Hepatocyte (in vitro differentiated cells): ENCODE data around the gene ZBTB8OS. TPM values are rescaled to one million over a fixed set of nuclear protein-coding genes. Genes with fewer than 3 reads are reported as not detected.

ENCODE experiments used
- DNase-seq: peaks from one replicate; pipeline ENCODE4 v3.0.0-alpha.2; 2016; ENCODE audit warnings: low spot score
- H2AFZ ChIP-seq: fragments of 200-600 bp; sonication (generic); 2 replicates; pipeline ENCODE4 v1.6.0; 2016; ENCODE audit warnings: antibody characterized with exemption, mild to moderate bottlenecking
- H3K27ac ChIP-seq: fragments of 200-600 bp; sonication (generic); 2 replicates; pipeline ENCODE4 v1.5.1; 2016; ENCODE audit warnings: mild to moderate bottlenecking
- H3K27me3 ChIP-seq: fragments of 200-600 bp; sonication (generic); 2 replicates; pipeline ENCODE4 v1.6.1; 2016
- H3K36me3 ChIP-seq: fragments of 200-600 bp; sonication (generic); replicated peaks from 2 replicates; pipeline ENCODE4 v1.5.1; 2016; ENCODE audit warnings: low read depth; ENCODE audit not compliant: insufficient read depth
- H3K4me1 ChIP-seq: fragments of 200-600 bp; sonication (generic); 2 replicates; pipeline ENCODE4 v1.5.1; 2016; ENCODE audit warnings: mild to moderate bottlenecking, moderate library complexity; ENCODE audit not compliant: insufficient read depth
- H3K4me2 ChIP-seq: fragments of 200-600 bp; sonication (generic); 2 replicates; pipeline ENCODE4 v1.6.0; 2016
- H3K4me3 ChIP-seq: fragments of 200-600 bp; sonication (generic); 2 replicates; pipeline ENCODE4 v1.5.1; 2016; ENCODE audit warnings: mild to moderate bottlenecking
- H3K79me2 ChIP-seq: fragments of 200-600 bp; sonication (generic); 2 replicates; pipeline ENCODE4 v1.6.0; 2017; ENCODE audit warnings: mild to moderate bottlenecking
- H3K9me2 ChIP-seq: fragments of 200-600 bp; sonication (generic); replicated peaks from 2 replicates; pipeline ENCODE4 v1.6.0; 2017; ENCODE audit warnings: mild to moderate bottlenecking; ENCODE audit not compliant: insufficient read depth
- H3K9me3 ChIP-seq: fragments of 200-600 bp; sonication (generic); 2 replicates; pipeline ENCODE4 v1.5.1; 2016; ENCODE audit warnings: low read depth, mild to moderate bottlenecking
- H4K20me1 ChIP-seq: fragments of 200-600 bp; sonication (generic); 2 replicates; pipeline ENCODE4 v1.6.0; 2016; ENCODE audit warnings: mild to moderate bottlenecking; ENCODE audit not compliant: insufficient read depth, poor library complexity, severe bottlenecking
- EZH2 ChIP-seq: fragments of 200-600 bp; sonication (generic); IDR thresholded peaks from 2 replicates; pipeline ENCODE4 v1.6.1; 2016; ENCODE audit warnings: antibody characterized with exemption, mild to moderate bottlenecking, borderline replicate concordance
- EZH2phosphoT487 ChIP-seq: fragments of 200-600 bp; sonication (generic); IDR thresholded peaks from one replicate; pipeline ENCODE4 v1.6.1; 2018; ENCODE audit warnings: antibody characterized with exemption, mild to moderate bottlenecking, low read depth, moderate library complexity; ENCODE audit not compliant: unreplicated experiment, severe bottlenecking
- WGBS: methylation state at CpG from one replicate; pipeline ENCODE4 v1.1.6; 2016; ENCODE audit warnings: low lambda C conversion rate; ENCODE audit errors: missing lambda C conversion rate; 5-methylcytosine and 5-hydroxymethylcytosine counted together
- polyA plus RNA-seq: library from polyadenylated mRNA; unstranded; fragments of >200 nt; fragmentation: Nextera tagmentation; extraction: Ambion mirVana; gene quantifications from 2 replicates; pipeline ENCODE4 v1.2.1, GENCODE V29; 2016
- total RNA-seq: library from RNA; depleted of rRNA; stranded (reverse); fragments of >200 nt; gene quantifications from 2 replicates; pipeline ENCODE4 v1.2.3, GENCODE V29; 2014
- TF ChIP-seq, protein P1 (sequence below): fragments of 200-600 bp; sonication (generic); IDR thresholded peaks from 2 replicates; pipeline ENCODE4 v1.5.1; 2016; ENCODE audit warnings: antibody characterized with exemption, mild to moderate bottlenecking; ENCODE audit not compliant: poor library complexity

Gene ZBTB8OS
- total and polyA plus RNA-seq, 2 experiments from 2014 or later: 62.7 to 65.1 TPM

DNA sequence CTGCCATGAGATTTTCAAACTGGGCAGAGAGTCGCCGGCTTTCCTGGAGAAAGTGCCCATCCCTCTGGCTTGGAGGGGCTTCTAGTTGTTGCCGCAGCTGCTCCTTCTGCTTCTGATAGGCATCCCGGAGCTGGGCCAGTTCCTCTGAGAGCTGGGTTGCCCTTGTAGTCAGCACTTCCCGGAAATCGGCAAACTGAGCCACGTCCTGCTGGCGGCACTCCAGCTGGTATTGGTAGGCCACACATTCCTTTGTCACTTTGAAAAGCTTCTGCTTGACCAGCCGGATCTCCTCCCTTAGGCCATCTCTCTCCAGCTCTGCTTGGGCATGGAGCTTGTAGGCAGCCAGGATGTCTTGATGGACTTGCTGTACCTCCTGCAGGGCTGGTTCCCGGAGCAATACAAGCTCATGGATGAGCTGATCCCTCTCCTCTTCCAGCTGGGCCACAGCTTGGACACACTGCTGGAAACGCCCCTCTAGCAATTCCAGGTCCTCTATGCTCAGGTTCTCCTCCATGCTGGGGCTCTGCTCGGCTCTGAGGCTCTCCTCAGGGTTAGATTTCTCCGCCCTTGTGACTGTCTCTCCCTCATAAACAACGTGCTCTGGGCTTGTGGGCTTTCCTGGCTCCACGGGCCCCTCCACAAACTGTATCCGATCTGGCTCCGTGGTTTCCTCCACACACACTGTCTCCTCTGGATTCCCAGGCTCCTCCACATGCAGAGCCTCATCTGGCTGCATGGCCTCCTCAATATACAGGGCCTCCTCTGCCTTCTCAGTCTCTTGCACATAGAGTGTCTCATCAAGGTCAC is 45.0 kb upstream of the ZBTB8OS start:
- Histone ChIP-seq H3K9me2 (no peaks in the 10 kb centered on the region), H3K27ac (no peak overlapping the region), H3K4me2 (no peak overlapping the region), H3K9me3 (no peaks in the 10 kb centered on the region), H3K4me3 (no peak overlapping the region), H4K20me1 (no peaks in the 10 kb centered on the region), H3K79me2 (no peaks in the 10 kb centered on the region), H3K36me3 (no peaks in the 10 kb centered on the region), H3K27me3 (no peaks in the 10 kb centered on the region), H3K4me1 (no peaks in the 10 kb centered on the region), H2AFZ (no peak overlapping the region)
- WGBS: 78% methylated on average over 17 of the region's 17 CpGs
- no peak for DNase-seq
- TF ChIP-seq EZH2phosphoT487 (no peak), EZH2 (no peak)
- TF ChIP-seq, protein P1, sequence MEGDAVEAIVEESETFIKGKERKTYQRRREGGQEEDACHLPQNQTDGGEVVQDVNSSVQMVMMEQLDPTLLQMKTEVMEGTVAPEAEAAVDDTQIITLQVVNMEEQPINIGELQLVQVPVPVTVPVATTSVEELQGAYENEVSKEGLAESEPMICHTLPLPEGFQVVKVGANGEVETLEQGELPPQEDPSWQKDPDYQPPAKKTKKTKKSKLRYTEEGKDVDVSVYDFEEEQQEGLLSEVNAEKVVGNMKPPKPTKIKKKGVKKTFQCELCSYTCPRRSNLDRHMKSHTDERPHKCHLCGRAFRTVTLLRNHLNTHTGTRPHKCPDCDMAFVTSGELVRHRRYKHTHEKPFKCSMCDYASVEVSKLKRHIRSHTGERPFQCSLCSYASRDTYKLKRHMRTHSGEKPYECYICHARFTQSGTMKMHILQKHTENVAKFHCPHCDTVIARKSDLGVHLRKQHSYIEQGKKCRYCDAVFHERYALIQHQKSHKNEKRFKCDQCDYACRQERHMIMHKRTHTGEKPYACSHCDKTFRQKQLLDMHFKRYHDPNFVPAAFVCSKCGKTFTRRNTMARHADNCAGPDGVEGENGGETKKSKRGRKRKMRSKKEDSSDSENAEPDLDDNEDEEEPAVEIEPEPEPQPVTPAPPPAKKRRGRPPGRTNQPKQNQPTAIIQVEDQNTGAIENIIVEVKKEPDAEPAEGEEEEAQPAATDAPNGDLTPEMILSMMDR: no peak

DNA sequence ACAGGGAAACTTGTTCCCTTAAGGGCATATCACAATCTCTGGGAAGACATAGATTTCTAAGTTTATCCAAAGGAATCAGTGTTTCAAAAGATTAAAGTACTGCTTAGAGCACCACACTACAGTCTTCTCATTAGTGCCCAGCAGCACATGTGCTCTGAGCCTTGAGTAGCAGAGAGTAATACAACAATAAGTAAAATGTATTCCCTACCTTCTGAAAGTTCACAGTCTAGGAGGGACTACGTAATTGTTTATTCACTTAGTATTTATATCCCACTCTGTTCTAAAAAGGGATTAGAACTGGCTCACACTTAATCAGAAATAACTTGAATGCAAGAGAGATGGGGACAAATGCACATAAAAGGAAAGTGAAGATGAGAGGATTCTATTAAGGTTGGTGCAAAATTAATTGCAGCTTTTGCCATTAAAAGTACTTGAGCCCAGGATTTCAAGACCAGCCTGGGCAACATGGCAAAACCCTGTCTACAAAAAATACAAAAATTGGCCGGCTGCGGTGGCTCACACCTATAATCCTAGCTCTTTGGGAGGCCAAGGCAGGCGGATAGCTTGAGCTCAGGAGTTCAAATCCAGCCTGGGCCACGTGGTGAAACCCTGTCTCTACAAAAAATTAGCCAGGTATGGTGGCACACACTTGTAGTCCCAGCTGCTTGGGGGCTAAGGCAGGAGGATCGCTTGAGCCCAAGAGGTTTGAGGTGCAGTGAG is 43.3 kb upstream of the ZBTB8OS start:
- no peaks in the 10 kb centered on the region for H3K4me1 ChIP-seq
- no peaks in the 10 kb centered on the region for H4K20me1 ChIP-seq
- H3K4me2 ChIP-seq: no peak overlapping the region
- no peaks in the 10 kb centered on the region for H3K9me3 ChIP-seq
- 91% methylated on average over 6 of the region's 6 CpGs for WGBS
- TF ChIP-seq EZH2phosphoT487: no peak
- no peak for TF ChIP-seq EZH2
- TF ChIP-seq, protein P1: no peak
- no peak for DNase-seq
- no peaks in the 10 kb centered on the region for H3K36me3 ChIP-seq
- H3K79me2 ChIP-seq: no peaks in the 10 kb centered on the region
- no peaks in the 10 kb centered on the region for H3K9me2 ChIP-seq
- H3K27me3 ChIP-seq: no peaks in the 10 kb centered on the region
- H3K27ac ChIP-seq: no peak overlapping the region
- no peak overlapping the region for H3K4me3 ChIP-seq
- H2AFZ ChIP-seq: no peak overlapping the region

DNA sequence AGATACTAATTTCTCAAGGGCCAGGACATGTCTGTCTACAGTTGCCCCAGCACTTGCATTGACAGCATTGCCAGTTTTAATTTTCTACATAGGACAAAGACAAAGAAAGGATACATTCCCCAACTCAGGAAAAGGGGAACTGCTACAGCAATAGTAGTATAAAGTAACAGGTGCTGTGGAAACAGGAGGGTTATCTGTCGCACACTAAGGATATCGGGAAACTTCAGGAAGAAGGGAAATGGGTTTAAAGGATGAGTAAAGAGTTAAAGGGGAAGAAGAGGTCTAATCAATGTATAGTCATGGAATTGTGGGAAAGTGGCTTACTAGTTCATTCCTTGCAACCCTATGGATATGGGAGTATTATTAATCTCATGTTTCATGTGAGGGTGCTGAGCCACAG is 36.0 kb upstream of the ZBTB8OS start:
- Histone ChIP-seq H3K9me2 (no peaks in the 10 kb centered on the region), H4K20me1 (no peaks in the 10 kb centered on the region), H3K4me1 (peaks cover 13% of the 10 kb centered on the region), H3K36me3 (no peaks in the 10 kb centered on the region), H3K27ac (no peak overlapping the region), H3K9me3 (no peaks in the 10 kb centered on the region), H3K27me3 (no peaks in the 10 kb centered on the region), H3K79me2 (no peaks in the 10 kb centered on the region), H2AFZ (no peak overlapping the region), H3K4me3 (no peak overlapping the region), H3K4me2 (no peak overlapping the region)
- 97% methylated on average over 2 of the region's 2 CpGs for WGBS
- no peak for TF ChIP-seq EZH2phosphoT487
- TF ChIP-seq, protein P1: no peak
- no peak for TF ChIP-seq EZH2
- DNase-seq: no peak
